HepG2 (cell line): ENCODE measurements around the gene VPS18. TPM values are rescaled to one million over a fixed set of nuclear protein-coding genes. Genes with fewer than 3 reads are reported as not detected.

Experiments
- ATM ChIP-seq: fragments of 450-650 bp; IDR thresholded peaks from 2 replicates; pipeline ENCODE4 v1.7.1; 2017; ENCODE audit warnings: mild to moderate bottlenecking, borderline replicate concordance
- KDM4B ChIP-seq: sonication (generic); formaldehyde crosslinking; IDR thresholded peaks from 2 replicates; pipeline ENCODE4 v1.4.0; 2020; ENCODE audit warnings: missing genetic modification reagents
- KMT2B ChIP-seq: IDR thresholded peaks from 2 replicates; pipeline ENCODE4 v1.6.1; 2016; ENCODE audit warnings: missing genetic modification reagents, missing compliant biosample characterization
- LCORL ChIP-seq, 2 experiments: fragments of 450-650 bp in 1 of 2; sonication (generic) in 1 of 2; formaldehyde crosslinking in 1 of 2; IDR thresholded peaks; 2 replicates each; pipeline versions ENCODE4 v1.5.0 to v1.6.1; 2017 to 2020; ENCODE audit warnings: antibody characterized with exemption in 1 of 2, missing genetic modification reagents in 1 of 2
- MAZ ChIP-seq, 2 experiments: sonication (generic) in 1 of 2; formaldehyde crosslinking in 1 of 2; IDR thresholded peaks; 2 replicates each; pipeline versions ENCODE4 v1.5.0 to v1.6.1; 2012 to 2020; ENCODE audit warnings: low read depth in 2 of 2, mild to moderate bottlenecking in 2 of 2, borderline replicate concordance in 1 of 2, improper control_type of control experiment in 1 of 2, low read length in 1 of 2, missing genetic modification reagents in 1 of 2, moderate library complexity in 1 of 2
- MIER3 ChIP-seq: IDR thresholded peaks from 2 replicates; pipeline ENCODE4 v1.6.1; 2016; ENCODE audit warnings: missing compliant biosample characterization, borderline replicate concordance
- RARA ChIP-seq: IDR thresholded peaks from 2 replicates; pipeline ENCODE4 v1.6.1; 2016; ENCODE audit warnings: missing genetic modification reagents, missing compliant biosample characterization
- SMAD9 ChIP-seq: sonication (generic); formaldehyde crosslinking; IDR thresholded peaks from 2 replicates; pipeline ENCODE4 v1.5.1; 2020; ENCODE audit warnings: mild to moderate bottlenecking, missing genetic modification reagents
- SNRNP70 ChIP-seq: fragments of 200-400 bp; formaldehyde crosslinking; IDR thresholded peaks from 2 replicates; pipeline ENCODE4 v1.6.1; 2017; ENCODE audit warnings: mild to moderate bottlenecking, low read depth, low read length, moderate library complexity
- SP140L ChIP-seq: sonication (generic); formaldehyde crosslinking; IDR thresholded peaks from 2 replicates; pipeline ENCODE4 v1.4.0; 2020; ENCODE audit warnings: missing genetic modification reagents, borderline replicate concordance
- ZFAT ChIP-seq: sonication (generic); formaldehyde crosslinking; conservative IDR thresholded peaks from 2 replicates; pipeline ENCODE4 v1.8.1; 2023; ENCODE audit warnings: missing genetic modification reagents, inconsistent platforms
- ZMYM2 ChIP-seq: sonication (generic); formaldehyde crosslinking; IDR thresholded peaks from 2 replicates; pipeline ENCODE4 v1.8.0; 2022; ENCODE audit warnings: mild to moderate bottlenecking, missing genetic modification reagents
- ZNF10 ChIP-seq: sonication (generic); formaldehyde crosslinking; IDR thresholded peaks from 2 replicates; pipeline ENCODE4 v1.4.0; 2020; ENCODE audit warnings: mild to moderate bottlenecking, low read depth, missing genetic modification reagents, borderline replicate concordance
- ZNF232 ChIP-seq: sonication (generic); formaldehyde crosslinking; IDR thresholded peaks from 2 replicates; pipeline ENCODE4 v1.4.0; 2020; ENCODE audit warnings: missing genetic modification reagents, borderline replicate concordance
- ZNF441 ChIP-seq: sonication (generic); formaldehyde crosslinking; IDR thresholded peaks from 2 replicates; pipeline ENCODE4 v1.7.0; 2021; ENCODE audit warnings: missing genetic modification reagents, borderline replicate concordance
- ZNF530 ChIP-seq: sonication (generic); formaldehyde crosslinking; IDR thresholded peaks from 2 replicates; pipeline ENCODE4 v1.5.0; 2020; ENCODE audit warnings: low read depth, mild to moderate bottlenecking, missing genetic modification reagents
- ZNF557 ChIP-seq: sonication (generic); formaldehyde crosslinking; IDR thresholded peaks from 2 replicates; pipeline ENCODE4 v1.4.0; 2020; ENCODE audit warnings: missing genetic modification reagents
- ZNF792 ChIP-seq: IDR thresholded peaks from 2 replicates; pipeline ENCODE4 v1.6.1; 2016
- ZNF878 ChIP-seq: sonication (generic); formaldehyde crosslinking; IDR thresholded peaks from 2 replicates; pipeline ENCODE4 v1.8.1; 2023; ENCODE audit warnings: mild to moderate bottlenecking, missing genetic modification reagents, moderate library complexity
- polyA plus RNA-seq, 8 experiments: library from polyadenylated mRNA; depleted of rRNA in 3 of 8; stranded (reverse) in 7 of 8; unstranded in 1 of 8; fragments of >200 nt; fragmentation: Illumina TruSeq in 4 of 8; extraction: Trizol in 4 of 8; gene quantifications; 2 replicates each; pipeline versions ENCODE4 v1.2.1 to v1.2.3, GENCODE V29; 2011 to 2016; ENCODE audit warnings: low read depth in 4 of 8, missing spikeins in 1 of 8, mixed read lengths in 1 of 8; ENCODE audit not compliant: insufficient read depth in 1 of 8
- total RNA-seq, 5 experiments: library from RNA; depleted of rRNA; stranded (reverse); fragments of >200 nt; fragmentation: Illumina TruSeq; extraction: Trizol; gene quantifications; 2 replicates each; pipeline ENCODE4 v1.2.3, GENCODE V29; 2016; ENCODE audit warnings: low read depth in 1 of 5
- TF ChIP-seq, protein P1 (sequence below): sonication (generic); formaldehyde crosslinking; IDR thresholded peaks from 2 replicates; pipeline ENCODE4 v1.5.0; 2020; ENCODE audit warnings: mild to moderate bottlenecking, low read depth, missing genetic modification reagents, borderline replicate concordance
- TF ChIP-seq, protein P2 (sequence below): sonication (generic); formaldehyde crosslinking; IDR thresholded peaks from 2 replicates; pipeline ENCODE4 v1.5.1; 2020; ENCODE audit warnings: mild to moderate bottlenecking, missing genetic modification reagents, borderline replicate concordance
- TF ChIP-seq, protein P3 (sequence below): sonication (generic); formaldehyde crosslinking; IDR thresholded peaks from 2 replicates; pipeline ENCODE4 v1.5.1; 2020; ENCODE audit warnings: missing genetic modification reagents, mild to moderate bottlenecking, borderline replicate concordance
- TF ChIP-seq, protein P4 (sequence below): IDR thresholded peaks from 2 replicates; pipeline ENCODE4 v1.6.1; 2016; ENCODE audit warnings: low read depth
- TF ChIP-seq, protein P5 (sequence below): IDR thresholded peaks from 2 replicates; pipeline ENCODE4 v1.6.1; 2012; ENCODE audit warnings: inconsistent platforms

Gene VPS18
- total and polyA plus RNA-seq, 2 of the 13 experiments (the other 11 are each of a cell fraction or from before 2014, with no cell fraction given), result 5.8 to 17.0 TPM

DNA sequence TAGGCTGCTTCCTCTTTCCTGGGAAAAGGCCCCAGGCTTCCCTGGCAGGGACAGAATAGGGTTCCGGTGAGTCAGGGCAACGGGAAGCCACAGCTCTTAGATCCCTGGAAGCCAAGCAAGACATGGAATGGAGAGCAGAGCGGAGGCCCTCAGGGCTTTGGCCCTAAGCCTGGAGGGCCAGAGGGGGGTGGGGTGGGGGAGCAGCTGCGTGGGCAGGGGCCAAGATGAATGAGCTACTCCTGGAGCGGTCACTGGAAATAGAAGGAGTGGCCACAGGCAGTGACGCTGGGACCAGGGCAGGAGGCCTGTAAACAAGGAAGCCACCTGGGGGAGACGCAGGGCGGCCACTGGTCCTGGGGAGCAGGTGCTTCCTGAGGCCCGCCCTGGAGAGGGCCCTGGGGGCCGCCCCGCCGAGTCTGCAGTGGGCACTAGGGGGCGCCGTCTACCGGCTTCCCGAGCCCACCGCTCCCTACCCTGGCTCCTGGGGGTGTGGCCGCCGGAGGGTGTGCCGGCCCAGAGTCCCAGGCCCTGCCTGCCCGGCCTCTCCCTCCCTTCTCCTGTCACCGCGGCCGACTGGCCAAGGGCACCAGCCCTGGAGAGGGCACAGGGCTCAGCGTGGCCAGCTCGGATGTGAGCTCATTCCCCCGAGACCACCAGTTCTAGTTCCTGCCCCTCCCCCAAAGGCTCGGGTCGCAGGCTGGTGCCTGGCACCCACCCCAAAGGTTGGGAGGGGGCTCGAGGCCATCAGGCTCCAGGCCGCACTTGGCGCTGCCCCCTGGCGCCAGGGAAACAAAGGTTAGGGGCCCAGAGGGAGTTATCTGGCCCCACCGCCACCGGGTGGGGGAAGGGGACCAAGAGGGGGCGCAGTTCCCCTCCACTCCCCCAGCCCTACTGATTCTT is 12.1 kb downstream of the VPS18 start (continued):
- TF ChIP-seq RARA (CRISPR knock-in tag) (no peak), MIER3 (CRISPR knock-in tag) (0 out of 2 replicates have a peak, but pooled peaks have one; percentile 21), ZNF792 (CRISPR knock-in tag) (no peak), SMAD9 (CRISPR knock-in tag) (no peak), ZNF557 (CRISPR knock-in tag) (no peak), ATM (no peak), SP140L (CRISPR knock-in tag) (no peak), ZNF530 (CRISPR knock-in tag) (no peak), ZMYM2 (no peak), LCORL (IDR thresholded peaks at IDR 0.05) (no peak), LCORL (CRISPR knock-in tag; IDR thresholded peaks at IDR 0.05) (peak; percentile 77), ZNF232 (CRISPR knock-in tag) (no peak), MAZ (IDR thresholded peaks at IDR 0.05; ENCODE audit: borderline replicate concordance, low read depth, low read length) (peak; percentile 70; the same call in 1 of the 2 replicates), MAZ (CRISPR knock-in tag; IDR thresholded peaks at IDR 0.05; ENCODE audit: low read depth) (peak; percentile 79; the same call in 1 of the 2 replicates), SNRNP70 (no peak), KMT2B (CRISPR knock-in tag) (no peak), ZFAT (CRISPR knock-in tag) (no peak), ZNF10 (CRISPR knock-in tag) (no peak), ZNF441 (no peak), KDM4B (0 out of 2 replicates have a peak, but pooled peaks have one; percentile 38), ZNF878 (CRISPR knock-in tag) (no peak)
- TF ChIP-seq, protein P1, sequence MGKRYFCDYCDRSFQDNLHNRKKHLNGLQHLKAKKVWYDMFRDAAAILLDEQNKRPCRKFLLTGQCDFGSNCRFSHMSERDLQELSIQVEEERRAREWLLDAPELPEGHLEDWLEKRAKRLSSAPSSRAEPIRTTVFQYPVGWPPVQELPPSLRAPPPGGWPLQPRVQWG, result no peak
- TF ChIP-seq, protein P2, sequence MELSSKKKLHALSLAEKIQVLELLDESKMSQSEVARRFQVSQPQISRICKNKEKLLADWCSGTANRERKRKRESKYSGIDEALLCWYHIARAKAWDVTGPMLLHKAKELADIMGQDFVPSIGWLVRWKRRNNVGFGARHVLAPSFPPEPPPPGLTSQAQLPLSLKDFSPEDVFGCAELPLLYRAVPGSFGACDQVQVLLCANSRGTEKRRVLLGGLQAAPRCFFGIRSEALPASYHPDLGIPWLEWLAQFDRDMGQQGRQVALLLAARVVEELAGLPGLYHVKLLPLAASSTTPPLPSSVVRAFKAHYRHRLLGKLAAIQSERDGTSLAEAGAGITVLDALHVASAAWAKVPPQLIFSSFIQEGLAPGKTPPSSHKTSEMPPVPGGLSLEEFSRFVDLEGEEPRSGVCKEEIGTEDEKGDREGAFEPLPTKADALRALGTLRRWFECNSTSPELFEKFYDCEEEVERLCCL, result no peak
- TF ChIP-seq, protein P3, sequence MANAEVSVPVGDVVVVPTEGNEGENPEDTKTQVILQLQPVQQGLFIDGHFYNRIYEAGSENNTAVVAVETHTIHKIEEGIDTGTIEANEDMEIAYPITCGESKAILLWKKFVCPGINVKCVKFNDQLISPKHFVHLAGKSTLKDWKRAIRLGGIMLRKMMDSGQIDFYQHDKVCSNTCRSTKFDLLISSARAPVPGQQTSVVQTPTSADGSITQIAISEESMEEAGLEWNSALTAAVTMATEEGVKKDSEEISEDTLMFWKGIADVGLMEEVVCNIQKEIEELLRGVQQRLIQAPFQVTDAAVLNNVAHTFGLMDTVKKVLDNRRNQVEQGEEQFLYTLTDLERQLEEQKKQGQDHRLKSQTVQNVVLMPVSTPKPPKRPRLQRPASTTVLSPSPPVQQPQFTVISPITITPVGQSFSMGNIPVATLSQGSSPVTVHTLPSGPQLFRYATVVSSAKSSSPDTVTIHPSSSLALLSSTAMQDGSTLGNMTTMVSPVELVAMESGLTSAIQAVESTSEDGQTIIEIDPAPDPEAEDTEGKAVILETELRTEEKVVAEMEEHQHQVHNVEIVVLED, result 0 out of 2 replicates have a peak, but pooled peaks have one; percentile 36
- TF ChIP-seq, protein P4, sequence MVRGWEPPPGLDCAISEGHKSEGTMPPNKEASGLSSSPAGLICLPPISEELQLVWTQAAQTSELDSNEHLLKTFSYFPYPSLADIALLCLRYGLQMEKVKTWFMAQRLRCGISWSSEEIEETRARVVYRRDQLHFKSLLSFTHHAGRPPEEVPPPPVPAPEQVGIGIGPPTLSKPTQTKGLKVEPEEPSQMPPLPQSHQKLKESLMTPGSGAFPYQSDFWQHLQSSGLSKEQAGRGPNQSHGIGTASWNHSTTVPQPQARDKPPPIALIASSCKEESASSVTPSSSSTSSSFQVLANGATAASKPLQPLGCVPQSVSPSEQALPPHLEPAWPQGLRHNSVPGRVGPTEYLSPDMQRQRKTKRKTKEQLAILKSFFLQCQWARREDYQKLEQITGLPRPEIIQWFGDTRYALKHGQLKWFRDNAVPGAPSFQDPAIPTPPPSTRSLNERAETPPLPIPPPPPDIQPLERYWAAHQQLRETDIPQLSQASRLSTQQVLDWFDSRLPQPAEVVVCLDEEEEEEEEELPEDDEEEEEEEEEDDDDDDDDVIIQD, result no peak; the same call in 1 of the 2 replicates
- TF ChIP-seq, protein P5, sequence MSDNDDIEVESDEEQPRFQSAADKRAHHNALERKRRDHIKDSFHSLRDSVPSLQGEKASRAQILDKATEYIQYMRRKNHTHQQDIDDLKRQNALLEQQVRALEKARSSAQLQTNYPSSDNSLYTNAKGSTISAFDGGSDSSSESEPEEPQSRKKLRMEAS, result no peak
